T-helper 1 cell (primary cell): ENCODE data around the gene HS1BP3.

Experiments used
- DNase-seq, 5 donors: peaks; one replicate each; pipeline ENCODE4 v3.0.0-alpha.2; 2012 to 2020

Gene HS1BP3

GRCh38 chr2:20663196-20664070 lies 12.5 kb upstream of the HS1BP3 start:
- no peak for DNase-seq

DNA sequence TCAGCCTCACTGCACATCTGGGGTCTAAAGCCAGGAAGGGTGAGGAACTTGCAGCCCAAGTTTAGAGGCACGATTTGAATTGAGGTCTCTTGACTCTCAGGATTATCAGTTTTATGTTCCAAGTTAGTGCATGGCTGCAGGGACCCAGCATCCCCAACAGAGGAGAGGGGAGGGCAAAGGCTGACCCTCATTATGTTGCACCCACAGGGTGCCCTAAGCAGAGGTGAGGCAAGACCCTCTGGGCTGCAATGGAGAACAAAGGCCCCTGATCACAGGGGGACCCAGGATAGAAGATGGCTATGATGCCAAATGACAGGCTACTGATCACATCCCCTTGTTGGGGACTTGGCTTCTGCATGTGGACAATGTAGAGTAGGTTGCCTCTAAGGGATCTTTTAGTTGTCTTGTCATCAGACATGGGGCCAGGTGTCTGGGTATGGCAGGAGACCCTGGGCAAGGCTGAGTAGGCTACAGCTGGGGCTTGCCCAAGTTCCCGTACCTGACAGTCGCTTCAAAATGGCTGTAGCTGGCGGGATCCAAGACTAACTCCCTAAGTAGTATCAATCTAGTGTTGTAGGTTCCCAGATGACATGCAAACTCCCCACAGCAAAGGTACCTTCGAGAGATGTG lies 11.5 kb upstream of the HS1BP3 start:
- DNase-seq: no peak

DNA sequence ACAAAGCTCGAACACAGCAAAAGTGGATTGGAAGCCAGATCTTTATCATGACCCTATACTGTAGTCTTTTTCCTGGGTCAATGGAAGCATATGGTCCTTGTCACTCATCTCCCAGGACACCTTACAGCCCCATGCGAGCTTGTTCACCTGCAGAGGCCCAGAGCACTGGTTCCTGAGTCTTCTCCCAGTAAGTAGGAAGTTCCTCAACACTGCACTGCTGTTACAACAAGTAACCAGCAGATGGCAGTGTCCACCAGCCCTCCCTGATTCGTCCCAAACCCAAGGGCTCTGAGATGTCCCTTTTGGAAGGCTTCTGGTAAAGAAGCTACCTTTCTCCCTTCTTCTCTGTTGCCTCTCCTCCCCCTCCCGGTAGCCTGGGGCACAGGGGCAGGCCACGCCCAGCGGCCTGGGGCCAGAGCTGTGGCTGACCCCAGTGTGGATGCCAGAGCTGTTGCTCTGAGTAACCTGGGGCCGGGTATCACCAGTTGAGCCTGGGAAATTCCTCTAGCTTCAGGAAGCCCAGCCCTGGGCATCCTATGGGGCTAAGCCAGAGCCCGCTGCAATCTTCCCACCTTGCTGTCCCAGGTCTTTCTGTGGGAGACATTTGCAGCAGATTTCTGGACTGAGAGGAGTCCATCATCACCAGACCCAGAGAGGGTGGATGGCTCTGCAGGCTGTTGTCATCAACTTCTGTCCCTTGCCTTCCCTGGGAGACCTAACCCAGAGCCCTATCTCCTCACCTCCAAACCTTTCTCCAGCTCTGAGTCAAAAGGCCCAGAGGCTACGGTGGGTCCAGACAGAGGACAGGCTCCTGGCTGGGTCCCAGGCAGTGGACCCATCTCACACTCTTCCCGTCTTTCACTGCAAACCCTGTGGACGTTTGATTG lies 10.8 kb upstream of the HS1BP3 start:
- DNase-seq: peak in 4 of 5 donors; percentile 36 to 71 (median 54)

- no peak for DNase-seq
Measured at GRCh38 chr2:20660506-20661420, 9.9 kb upstream of the HS1BP3 start.

- DNase-seq: no peak
Measured at GRCh38 chr2:20657522-20658235, 6.8 kb upstream of the HS1BP3 start.

DNA sequence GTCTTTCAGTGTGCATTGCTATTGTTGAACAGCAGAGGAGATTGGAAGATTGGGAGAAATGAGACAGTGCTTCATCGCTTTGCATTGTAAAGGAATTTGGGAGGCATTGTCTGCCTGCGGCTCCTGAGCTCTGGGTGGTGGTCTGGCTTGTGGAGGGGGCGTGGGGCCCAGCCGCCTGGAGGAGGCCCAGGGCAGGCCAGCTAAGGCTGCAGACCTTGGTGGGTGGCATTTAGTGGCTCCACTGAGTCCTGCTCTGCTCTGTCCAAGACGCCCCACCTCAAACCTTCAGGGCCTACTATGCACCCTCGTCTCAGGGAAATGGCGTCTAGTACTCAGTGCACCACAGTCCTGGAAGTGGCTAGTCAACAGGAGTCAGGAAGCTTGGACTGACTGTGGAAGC lies 5.7 kb upstream of the HS1BP3 start:
- no peak for DNase-seq

DNA sequence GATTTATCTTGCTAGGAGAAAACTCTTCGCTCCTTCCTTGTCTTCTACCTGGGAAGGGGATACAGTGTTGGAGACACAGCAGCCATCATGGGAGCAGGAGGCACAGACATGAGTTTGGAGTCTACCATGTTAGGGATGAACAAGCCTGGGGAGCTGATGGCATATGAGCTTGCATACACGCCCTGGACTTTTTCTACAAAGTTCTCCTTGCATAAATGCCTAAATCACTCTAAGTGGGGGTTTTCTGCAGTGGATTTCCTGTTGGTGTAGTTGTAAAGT lies 3.6 kb upstream of the HS1BP3 start:
- no peak for DNase-seq

- no peak for DNase-seq
Measured at GRCh38 chr2:20653695-20654534, 3.0 kb upstream of the HS1BP3 start.

- no peak for DNase-seq
Measured at GRCh38 chr2:20652673-20653575, 2.0 kb upstream of the HS1BP3 start.

- no peak for DNase-seq
Measured at GRCh38 chr2:20652141-20652540, 1.2 kb upstream of the HS1BP3 start.

- DNase-seq: no peak
Measured at GRCh38 chr2:20651731-20652099, 817 bp upstream of the HS1BP3 start.

- peak in 2 of 5 donors; percentile 17 to 28 for DNase-seq
Measured at GRCh38 chr2:20650393-20650876, 463 bp downstream of the HS1BP3 start.

GRCh38 chr2:20649976-20650375 lies 922 bp downstream of the HS1BP3 start:
- no peak for DNase-seq

GRCh38 chr2:20649576-20649975 lies 1.3 kb downstream of the HS1BP3 start:
- no peak for DNase-seq

- DNase-seq: no peak
Measured at GRCh38 chr2:20648831-20649230, 2.1 kb downstream of the HS1BP3 start.

GRCh38 chr2:20648206-20648605 lies 2.7 kb downstream of the HS1BP3 start:
- no peak for DNase-seq

GRCh38 chr2:20647738-20648137 lies 3.2 kb downstream of the HS1BP3 start:
- no peak for DNase-seq

- no peak for DNase-seq
Measured at GRCh38 chr2:20647211-20647610, 3.7 kb downstream of the HS1BP3 start.

DNA sequence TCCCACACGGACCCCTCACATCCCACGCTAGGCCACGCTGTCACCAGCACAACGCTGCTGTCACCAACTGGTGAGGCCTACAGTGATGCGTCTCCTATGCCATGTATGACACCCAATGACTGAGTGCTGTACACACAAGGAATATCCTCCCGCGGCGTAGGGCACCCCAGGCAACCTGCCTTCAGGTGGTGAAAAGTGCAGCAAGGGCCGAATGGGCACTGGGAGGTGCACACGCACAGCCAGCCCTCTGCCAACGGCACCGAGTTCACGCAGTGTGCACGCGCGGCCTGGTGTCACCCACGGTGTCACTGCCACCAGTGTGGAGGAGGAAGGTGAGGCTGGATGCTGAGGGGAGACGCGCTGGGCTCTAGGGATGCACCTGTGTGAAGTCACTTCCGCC lies 4.5 kb downstream of the HS1BP3 start:
- no peak for DNase-seq

DNA sequence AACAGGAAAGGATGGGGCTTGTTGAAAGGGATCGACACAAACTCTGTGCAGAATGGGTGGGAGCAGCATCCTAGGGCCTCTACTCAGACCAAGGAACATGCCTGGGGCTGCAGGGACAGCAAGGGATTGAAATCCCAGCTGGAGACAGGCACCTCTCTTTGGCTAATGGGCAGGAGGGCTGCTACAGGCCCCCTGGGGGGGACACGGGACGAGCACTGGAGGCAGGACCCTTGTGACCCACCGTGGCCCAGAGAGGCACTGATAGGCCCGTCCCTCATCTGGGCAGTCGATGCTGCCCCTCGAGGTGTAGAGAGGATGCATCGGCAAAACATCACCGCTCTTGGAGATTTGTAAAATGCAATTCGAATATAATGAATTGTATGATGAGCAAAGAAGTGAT lies 5.1 kb downstream of the HS1BP3 start:
- no peak for DNase-seq
